GM21576 (cell line): ENCODE results near the gene MYO1E.
"Not testable (repeated sequence)": the region's sequence is repeated elsewhere in the genome, so short reads cannot be mapped to it uniquely, and the experiment has no call there.

ENCODE experiments used
- ATAC-seq: cut with Tn5 transposase; IDR thresholded peaks from one replicate; pipeline ENCODE4 v1.9.1; 2021; ENCODE audit warnings: mild to moderate bottlenecking, moderate library complexity; ENCODE audit not compliant: unreplicated experiment

Gene MYO1E

GRCh38 chr15:59372352-59373211, at the start of gene MYO1E:
TSS of gene MYO1E (minus strand) at chr15:59372871. CDS start at chr15:59372500, 371 bp downstream.
- ATAC-seq, result peak; percentile 39

- no peak for ATAC-seq
These were observed 48.4 kb upstream of the MYO1E start for GRCh38 chr15:59420986-59421618.

- ATAC-seq, result no peak
These were observed 47.4 kb upstream of the MYO1E start for GRCh38 chr15:59420108-59420507.

- no peak for ATAC-seq
These were observed 46.5 kb upstream of the MYO1E start for GRCh38 chr15:59419170-59419569.

- no peak for ATAC-seq
These were observed 44.1 kb upstream of the MYO1E start for GRCh38 chr15:59416816-59417215.

GRCh38 chr15:59413577-59413976, 40.9 kb upstream of the MYO1E start:
- no peak for ATAC-seq

- ATAC-seq, result no peak
These were observed 37.8 kb upstream of the MYO1E start for GRCh38 chr15:59410391-59410896.

DNA sequence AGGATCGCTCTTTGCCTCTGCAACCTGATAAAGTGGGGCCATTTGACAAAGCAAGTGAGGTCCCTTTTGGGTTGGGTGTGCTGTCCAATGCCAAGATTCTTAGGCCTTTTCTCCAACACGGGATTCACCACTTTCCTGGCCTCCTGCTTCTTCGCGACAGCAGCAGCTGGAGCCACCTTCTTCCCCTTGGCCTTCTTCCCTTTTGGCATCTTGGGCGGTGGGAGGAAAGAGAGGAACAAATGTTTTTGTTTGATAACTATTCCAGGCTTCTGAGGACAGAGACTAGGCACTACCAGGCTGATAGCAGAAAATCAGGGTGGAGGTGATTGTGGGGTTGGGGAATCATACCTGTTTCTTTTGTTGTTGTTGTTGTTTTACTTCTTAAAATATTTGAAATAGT, 35.3 kb upstream of the MYO1E start:
- ATAC-seq, result no peak

DNA sequence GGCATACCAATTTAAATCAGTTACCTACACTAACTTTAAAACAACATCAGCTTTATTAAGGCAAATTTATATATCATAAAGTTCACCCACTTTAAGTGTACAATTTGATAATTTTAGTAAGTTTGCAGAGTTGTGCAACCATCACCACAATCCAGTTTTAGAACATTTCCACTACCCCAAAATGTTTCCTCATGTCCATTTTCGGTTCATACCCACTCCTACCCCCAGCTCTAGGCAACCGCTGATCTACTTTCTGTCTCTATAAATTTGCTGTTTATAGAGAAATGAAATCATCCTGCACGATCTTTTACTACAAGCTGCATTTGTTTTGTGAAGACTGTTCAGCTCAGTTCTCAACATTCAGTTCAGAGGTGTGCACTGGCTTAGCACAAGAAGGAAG, 33.8 kb upstream of the MYO1E start:
- no peak for ATAC-seq

GRCh38 chr15:59405079-59405478, 32.4 kb upstream of the MYO1E start:
- ATAC-seq, result no peak

DNA sequence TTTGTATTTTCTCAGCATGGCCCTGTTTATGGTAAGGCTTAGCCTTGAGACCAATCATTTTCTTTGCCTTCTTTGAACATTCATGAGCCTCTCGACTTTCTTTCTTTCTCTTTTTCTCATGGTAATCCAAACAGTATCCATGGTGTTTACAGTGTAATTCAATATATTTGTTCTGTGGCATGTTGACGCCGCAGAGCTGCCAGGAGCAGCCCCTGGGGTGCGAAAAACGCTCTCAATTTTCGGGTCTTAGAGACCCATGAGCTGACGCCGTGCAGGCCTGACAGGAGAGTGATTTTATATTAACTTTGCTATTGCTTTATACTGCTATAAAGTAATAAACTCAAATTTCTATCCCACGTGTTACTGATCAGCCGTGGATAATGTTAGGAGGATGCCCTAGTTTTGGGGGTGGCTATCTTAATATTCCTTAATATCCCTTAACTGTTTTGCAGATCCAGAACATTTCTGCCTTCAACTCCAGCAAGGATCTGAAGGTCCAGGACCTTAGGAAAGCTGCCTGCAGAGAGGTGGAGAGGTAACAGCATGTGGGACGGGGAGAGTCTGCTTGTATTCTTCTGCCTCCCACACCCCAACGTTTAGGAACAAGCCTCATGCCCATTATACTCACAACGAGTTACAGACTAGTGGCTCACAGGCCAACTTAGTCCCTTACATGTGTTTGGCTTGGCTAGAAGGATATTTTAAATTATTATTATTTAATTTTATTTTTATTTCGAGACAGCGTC, 29.3 kb upstream of the MYO1E start:
- ATAC-seq, result no peak

GRCh38 chr15:59401051-59401823, 28.6 kb upstream of the MYO1E start:
- not testable (repeated sequence) for ATAC-seq

GRCh38 chr15:59400103-59400813, 27.6 kb upstream of the MYO1E start:
- ATAC-seq, result peak; percentile 29

DNA sequence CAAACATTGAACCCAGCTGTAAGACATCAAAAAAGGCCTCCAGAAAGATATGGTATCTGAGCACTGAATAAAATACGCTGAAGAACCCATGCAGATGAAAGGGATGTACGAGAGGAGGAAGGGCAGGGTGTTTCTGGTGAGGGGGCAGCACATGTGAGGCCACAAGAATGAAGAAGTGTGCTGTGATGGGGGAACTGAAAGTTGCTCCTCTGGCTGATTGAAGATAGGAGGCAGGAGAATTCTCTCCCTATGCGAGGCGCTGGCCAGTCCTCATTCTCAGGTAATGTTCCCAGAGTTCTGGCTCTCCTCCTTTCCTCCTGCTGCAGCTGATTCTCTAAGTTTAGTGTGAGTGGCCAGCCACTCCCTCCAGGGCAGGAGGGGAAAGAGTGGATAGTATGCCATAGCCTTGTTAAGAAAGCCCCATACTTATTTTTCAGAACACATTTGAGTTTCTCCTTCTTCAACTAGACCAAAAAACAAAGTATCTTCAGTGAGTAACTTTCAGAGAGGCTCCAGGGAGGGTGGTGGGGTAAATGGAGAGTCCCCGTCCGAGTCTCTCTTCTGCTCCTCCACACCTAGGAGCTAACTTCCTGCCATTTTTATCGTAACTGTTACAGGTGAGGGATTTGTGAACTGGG, 26.9 kb upstream of the MYO1E start:
- peak; percentile 83 for ATAC-seq

GRCh38 chr15:59398220-59398619, 25.5 kb upstream of the MYO1E start:
- no peak for ATAC-seq

DNA sequence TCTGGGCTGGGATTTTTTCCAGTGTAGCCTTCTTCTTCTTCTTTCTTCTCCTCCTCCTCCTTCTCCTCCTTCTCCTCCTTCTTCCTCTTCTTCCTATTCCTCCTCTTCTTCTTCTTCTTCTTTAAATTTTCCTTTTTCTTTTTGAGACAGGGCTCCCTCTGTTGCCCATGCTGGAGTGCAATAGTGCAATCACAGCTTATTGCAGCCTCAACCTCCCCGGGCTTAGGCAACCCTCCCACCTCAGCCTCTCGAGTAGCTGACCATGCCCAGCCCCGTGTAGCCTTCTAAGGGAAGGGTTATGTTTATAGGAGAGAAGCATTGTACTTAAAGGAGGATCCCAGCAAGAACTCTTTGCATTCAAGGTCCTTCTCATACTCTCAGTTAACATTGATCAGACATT, 24.0 kb upstream of the MYO1E start:
- ATAC-seq, result no peak

DNA sequence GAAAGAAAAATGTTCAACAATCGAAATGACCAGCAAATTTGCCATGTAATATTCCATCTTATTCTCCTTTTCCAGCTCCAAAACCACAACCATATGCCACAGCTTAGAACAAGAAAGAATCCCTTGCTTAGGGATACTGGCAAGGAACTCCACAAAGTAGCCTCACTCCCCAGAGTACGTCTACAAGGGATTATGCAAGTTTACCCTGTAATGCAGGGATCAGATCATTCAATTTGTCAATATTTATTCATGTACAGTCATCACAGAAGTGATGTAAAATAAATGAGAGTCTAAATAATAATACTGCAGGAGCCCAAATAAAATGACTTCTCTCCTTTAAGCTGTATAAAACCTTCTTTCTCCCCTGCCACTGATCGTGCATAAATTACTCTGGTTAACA, 23.5 kb upstream of the MYO1E start:
- ATAC-seq, result no peak

DNA sequence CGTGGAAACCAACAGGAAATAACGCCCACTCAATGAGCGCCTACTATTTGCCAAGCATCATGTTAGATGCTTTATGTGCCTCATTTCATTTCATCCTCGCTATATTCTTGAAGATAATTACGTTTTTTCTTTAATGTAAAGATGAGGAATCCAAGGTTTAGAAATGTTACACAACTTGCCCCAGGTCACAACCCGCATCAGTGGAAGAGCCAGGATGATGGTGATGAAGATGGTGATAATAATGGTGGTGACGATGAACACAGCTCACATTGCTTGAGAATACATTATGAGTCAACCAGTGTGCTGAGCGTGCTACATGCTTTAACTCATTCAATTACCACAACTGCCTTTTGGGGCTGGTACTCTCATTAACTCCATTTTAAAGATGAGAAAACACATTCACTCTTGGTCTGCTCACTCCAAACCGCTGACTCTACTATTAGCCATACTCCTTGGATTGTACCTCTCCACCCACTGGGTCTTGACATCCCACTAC, 21.5 kb upstream of the MYO1E start:
- no peak for ATAC-seq

- ATAC-seq, result no peak
These were observed 19.6 kb upstream of the MYO1E start for GRCh38 chr15:59392299-59392698.
